Renal cortical epithelial cell (primary cell): Measurements from ENCODE around the gene MED12L. TPM values are rescaled to one million over a fixed set of nuclear protein-coding genes. Genes with fewer than 3 reads are reported as not detected.

ENCODE experiments used
- DNase-seq: peaks from one replicate; pipeline ENCODE4 v3.0.0-alpha.2; 2011; ENCODE audit warnings: low read depth
- total RNA-seq: library from RNA; depleted of rRNA; stranded (reverse); fragments of >200 nt; gene quantifications from 2 replicates; pipeline ENCODE4 v1.2.3, GENCODE V29; 2014

MED12L gene
- total RNA-seq, 1 donor from 2014 or later = 0.30 TPM

GRCh38 chr3:151459358-151459757 lies 373.9 kb downstream of the MED12L start:
- DNase-seq = no peak

- DNase-seq = peak; percentile 7
Measured at GRCh38 chr3:151460228-151460627, 374.8 kb downstream of the MED12L start.

- DNase-seq = no peak
Measured at GRCh38 chr3:151460774-151461450, 375.4 kb downstream of the MED12L start, which contains the start of gene IGSF10. IGSF10 (minus strand) TSS chr3:151461061; CDS start chr3:151458709, 2,352 bp downstream.

- no peak for DNase-seq
Measured at GRCh38 chr3:151462278-151462780, 376.9 kb downstream of the MED12L start.

- no peak for DNase-seq
Measured at GRCh38 chr3:151462991-151463390, 377.5 kb downstream of the MED12L start.

- DNase-seq = no peak
Measured at GRCh38 chr3:151467069-151467468, 381.6 kb downstream of the MED12L start.

GRCh38 chr3:151468284-151468917 lies 382.9 kb downstream of the MED12L start:
- peak; percentile 61 for DNase-seq

- DNase-seq = no peak
Measured at GRCh38 chr3:151476344-151477018, 391.0 kb downstream of the MED12L start.

- no peak for DNase-seq
Measured at GRCh38 chr3:151477591-151478334, 392.3 kb downstream of the MED12L start.

GRCh38 chr3:151478335-151478697 lies 392.9 kb downstream of the MED12L start:
- DNase-seq = no peak

GRCh38 chr3:151479452-151479851 lies 394.0 kb downstream of the MED12L start:
- DNase-seq = no peak

GRCh38 chr3:151480492-151480891 lies 395.0 kb downstream of the MED12L start:
- no peak for DNase-seq

- no peak for DNase-seq
Measured at GRCh38 chr3:151483488-151483887, 398.0 kb downstream of the MED12L start.

- DNase-seq = no peak
Measured at GRCh38 chr3:151483961-151484520, 398.6 kb downstream of the MED12L start.

Other genes with a start within 250 kb of the MED12L start
- not detected in 2 replicates for gene MINDY4B, start 180.2 kb upstream of the MED12L start, total RNA-seq
- gene CLRN1, start 112.9 kb upstream of the MED12L start, total RNA-seq = not detected in 2 replicates
- gene GPR171, start 117.6 kb downstream of the MED12L start, total RNA-seq = not detected in 2 replicates
- not detected in 2 replicates for gene P2RY14, start 192.9 kb downstream of the MED12L start, total RNA-seq
- gene GPR87, start 231.2 kb downstream of the MED12L start, total RNA-seq = 10.0 and 37.5 TPM in 2 replicates
- gene P2RY13, start 243.9 kb downstream of the MED12L start, total RNA-seq = not detected in 2 replicates